SK-N-SH (cell line): ENCODE measurements around the gene RAG2. TPM values are rescaled to one million over a fixed set of nuclear protein-coding genes. Genes with fewer than 3 reads are reported as not detected.

ENCODE experiments used
- CTCF ChIA-PET: fragments of 300-600, 350-600 bp; formaldehyde crosslinking; extraction: SDS; loops from one replicate; lab custom pipeline; 2021; lab: Yijun Ruan, JAX
- POLR2A ChIA-PET: fragments of 350-600 bp; sonication (Branson Sonifier 250); formaldehyde crosslinking; extraction: SDS; loops from one replicate; lab custom pipeline; 2020; ENCODE audit warnings: antibody characterized with exemption, inconsistent platforms; lab: Yijun Ruan, JAX
- DNase-seq: peaks from one replicate; pipeline ENCODE4 v3.0.0; 2012
- H2AFZ ChIP-seq: fragments of 200-600 bp; sonication (generic); 2 replicates; pipeline ENCODE4 v1.8.1; 2016; ENCODE audit warnings: antibody characterized with exemption, mild to moderate bottlenecking, low read depth
- H3F3A ChIP-seq: fragments of 200-600 bp; sonication (generic); replicated peaks from 2 replicates; pipeline ENCODE3; 2016; ENCODE audit warnings: antibody characterized with exemption, mild to moderate bottlenecking; ENCODE audit not compliant: insufficient read depth
- H3K27ac ChIP-seq, 2 experiments: fragments of 200-500 bp in 1 of 2; fragments of 200-600 bp in 1 of 2; sonication (Bioruptor generic) in 1 of 2; sonication (generic), shearing (Covaris generic) in 1 of 2; 2 replicates each; pipeline versions ENCODE4 v1.5.1 to v1.6.1; 2014 to 2016; ENCODE audit warnings: low read depth in 2 of 2, inconsistent platforms in 1 of 2, low read length in 1 of 2, mild to moderate bottlenecking in 1 of 2, mixed read lengths in 1 of 2
- H3K27me3 ChIP-seq: fragments of 200-600 bp; sonication (generic), shearing (Covaris generic); 2 replicates; pipeline ENCODE4 v1.6.1; 2016; ENCODE audit warnings: mixed run types; ENCODE audit not compliant: insufficient read depth
- H3K36me3 ChIP-seq, 2 experiments: fragments of 200-500 bp in 1 of 2; fragments of 200-600 bp in 1 of 2; sonication (Bioruptor generic) in 1 of 2; sonication (generic) in 1 of 2; replicated peaks in 1 of 2; 2 replicates each; pipeline versions ENCODE3 to v1.5.1; 2014 to 2016; ENCODE audit warnings: low read length in 1 of 2, mild to moderate bottlenecking in 1 of 2; ENCODE audit not compliant: insufficient read depth in 2 of 2, control insufficient read depth in 1 of 2
- H3K4me1 ChIP-seq, 2 experiments: fragments of 200-500 bp in 1 of 2; fragments of 200-600 bp in 1 of 2; sonication (Bioruptor generic) in 1 of 2; sonication (generic), shearing (Covaris generic) in 1 of 2; 2 replicates each; pipeline versions ENCODE4 v1.5.1 to v1.6.1; 2014 to 2016; ENCODE audit warnings: low read depth in 1 of 2, low read length in 1 of 2, mixed run types in 1 of 2; ENCODE audit not compliant: insufficient read depth in 2 of 2, control insufficient read depth in 1 of 2
- H3K4me2 ChIP-seq: fragments of 200-600 bp; sonication (generic), shearing (Covaris generic); 2 replicates; pipeline ENCODE4 v1.6.1; 2017; ENCODE audit warnings: mixed run types
- H3K4me3 ChIP-seq, 2 experiments: fragments of 200-500 bp in 1 of 2; fragments of 200-600 bp in 1 of 2; sonication (Bioruptor generic) in 1 of 2; sonication (generic), shearing (Covaris generic) in 1 of 2; 2 replicates each; pipeline versions ENCODE4 v1.5.1 to v1.8.1; 2014 to 2016; ENCODE audit warnings: low read depth in 2 of 2, inconsistent platforms in 1 of 2, low read length in 1 of 2, mild to moderate bottlenecking in 1 of 2, mixed read lengths in 1 of 2, moderate library complexity in 1 of 2
- H3K79me2 ChIP-seq: fragments of 200-600 bp; sonication (generic); 2 replicates; pipeline ENCODE4 v1.8.1; 2017; ENCODE audit warnings: mild to moderate bottlenecking; ENCODE audit not compliant: insufficient read depth
- H3K9ac ChIP-seq: fragments of 200-600 bp; sonication (generic); 2 replicates; pipeline ENCODE4 v1.6.1; 2017; ENCODE audit warnings: mixed run types
- H3K9me2 ChIP-seq: fragments of 200-600 bp; sonication (generic); 2 replicates; pipeline ENCODE4 v1.6.1; 2017; ENCODE audit warnings: mixed run types
- H3K9me3 ChIP-seq: fragments of 200-600 bp; sonication (generic); 2 replicates; pipeline ENCODE4 v1.6.1; 2017; ENCODE audit warnings: mixed run types, mild to moderate bottlenecking, moderate library complexity
- H4K20me1 ChIP-seq: fragments of 200-600 bp; sonication (generic); 2 replicates; pipeline ENCODE4 v1.6.1; 2017; ENCODE audit warnings: mild to moderate bottlenecking, mixed run types; ENCODE audit not compliant: insufficient read depth
- CHD2 ChIP-seq: fragments of 150-350 bp; IDR thresholded peaks from 2 replicates; pipeline ENCODE4 v1.6.1; 2018; ENCODE audit warnings: low read length; ENCODE audit not compliant: partially characterized antibody
- FOXJ3 ChIP-seq: sonication (generic); formaldehyde crosslinking; IDR thresholded peaks from 2 replicates; pipeline ENCODE4 v1.5.1; 2020; ENCODE audit warnings: mild to moderate bottlenecking, missing genetic modification reagents
- FOXM1 ChIP-seq: IDR thresholded peaks from 2 replicates; pipeline ENCODE4 v1.4.0; 2012; ENCODE audit warnings: low read depth, mild to moderate bottlenecking
- GATA2 ChIP-seq: sonication (generic); formaldehyde crosslinking; IDR thresholded peaks from 2 replicates; pipeline ENCODE4 v1.5.0; 2020; ENCODE audit warnings: mild to moderate bottlenecking, missing genetic modification reagents
- NRF1 ChIP-seq: IDR thresholded peaks from 2 replicates; pipeline ENCODE4 v1.6.1; 2012; ENCODE audit warnings: low read depth, mild to moderate bottlenecking, low read length
- RFX5 ChIP-seq: IDR thresholded peaks from 2 replicates; pipeline ENCODE4 v1.6.1; 2012; ENCODE audit warnings: mild to moderate bottlenecking, improper control_type of control experiment, low read length
- TCF12 ChIP-seq: IDR thresholded peaks from 2 replicates; pipeline ENCODE4 v1.4.0; 2012
- USF1 ChIP-seq: IDR thresholded peaks from 2 replicates; pipeline ENCODE4 v1.4.0; 2012; ENCODE audit warnings: low read depth, borderline replicate concordance
- YY1 ChIP-seq: IDR thresholded peaks from 2 replicates; pipeline ENCODE4 v1.4.0; 2012; ENCODE audit warnings: low read depth, mild to moderate bottlenecking
- WGBS: methylation state at CpG from one replicate; pipeline ENCODE4 v1.1.6; 2017; ENCODE audit warnings: low lambda C conversion rate; 5-methylcytosine and 5-hydroxymethylcytosine counted together
- polyA plus RNA-seq, 3 experiments: library from polyadenylated mRNA; depleted of rRNA; stranded (reverse); fragments of >200 nt; gene quantifications; 2 replicates each; pipeline ENCODE4 v1.2.3, GENCODE V29; 2012
- TF ChIP-seq, protein P1 (sequence below): fragments of 150-350 bp; IDR thresholded peaks from 2 replicates; pipeline ENCODE4 v1.6.1; 2016; ENCODE audit warnings: mild to moderate bottlenecking, low read depth, low read length
- TF ChIP-seq, protein P2 (sequence below): IDR thresholded peaks from 2 replicates; pipeline ENCODE4 v1.4.0; 2012; ENCODE audit warnings: low read depth, borderline replicate concordance
- TF ChIP-seq, protein P3 (sequence below): IDR thresholded peaks from 2 replicates; pipeline ENCODE4 v1.4.0; 2012; ENCODE audit warnings: low read depth

The RAG2 gene
- polyA plus RNA-seq, 1 of the 3 experiments (the other 2 are of a cell fraction): 0.15 TPM

GRCh38 chr11:36623494-36623893 is 25.5 kb upstream of the RAG2 start:
- Histone ChIP-seq H3K27ac (peak overlapping the region in 1 of 2 experiments; percentile 100; a peak in 2 of 4 replicates), H3K9me2 (no peaks in the 10 kb centered on the region), H3K4me3 (no peak overlapping the region), H3K4me2 (no peak overlapping the region), H3K36me3 (peaks cover 0 to 2% of the 10 kb centered on the region in 2 experiments), H3K27me3 (no peaks in the 10 kb centered on the region), H3K9me3 (no peaks in the 10 kb centered on the region), H3K9ac (no peak overlapping the region), H2AFZ (no peak overlapping the region), H3K4me1 (peaks cover 16 to 54% of the 10 kb centered on the region in 2 experiments; a peak in 3 of 4 replicates), H3F3A (no peaks in the 10 kb centered on the region), H3K79me2 (no peaks in the 10 kb centered on the region), H4K20me1 (no peaks in the 10 kb centered on the region)
- 71% methylated on average over 5 of the region's 5 CpGs for WGBS
- ChIA-PET POLR2A (interaction anchor here (1.3 kb wide), 1 partner anchor 58 kb away, joined by 6 read pairs; no protein-coding TSS in a partner anchor), CTCF (interaction anchor here (0.6 to 4.1 kb wide), 21 partner anchors 10 to 389 kb away, joined by 3 to 89 read pairs (median 4); partner anchors contain the start of genes RAG1 and TRAF6)
- TF ChIP-seq TCF12 (no peak), YY1 (no peak), RFX5 (no peak), USF1 (no peak), FOXJ3 (no peak), GATA2 (CRISPR knock-in tag) (no peak), CHD2 (no peak), NRF1 (no peak), FOXM1 (no peak)
- TF ChIP-seq, protein P1, sequence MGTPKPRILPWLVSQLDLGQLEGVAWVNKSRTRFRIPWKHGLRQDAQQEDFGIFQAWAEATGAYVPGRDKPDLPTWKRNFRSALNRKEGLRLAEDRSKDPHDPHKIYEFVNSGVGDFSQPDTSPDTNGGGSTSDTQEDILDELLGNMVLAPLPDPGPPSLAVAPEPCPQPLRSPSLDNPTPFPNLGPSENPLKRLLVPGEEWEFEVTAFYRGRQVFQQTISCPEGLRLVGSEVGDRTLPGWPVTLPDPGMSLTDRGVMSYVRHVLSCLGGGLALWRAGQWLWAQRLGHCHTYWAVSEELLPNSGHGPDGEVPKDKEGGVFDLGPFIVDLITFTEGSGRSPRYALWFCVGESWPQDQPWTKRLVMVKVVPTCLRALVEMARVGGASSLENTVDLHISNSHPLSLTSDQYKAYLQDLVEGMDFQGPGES: no peak
- TF ChIP-seq, protein P2, sequence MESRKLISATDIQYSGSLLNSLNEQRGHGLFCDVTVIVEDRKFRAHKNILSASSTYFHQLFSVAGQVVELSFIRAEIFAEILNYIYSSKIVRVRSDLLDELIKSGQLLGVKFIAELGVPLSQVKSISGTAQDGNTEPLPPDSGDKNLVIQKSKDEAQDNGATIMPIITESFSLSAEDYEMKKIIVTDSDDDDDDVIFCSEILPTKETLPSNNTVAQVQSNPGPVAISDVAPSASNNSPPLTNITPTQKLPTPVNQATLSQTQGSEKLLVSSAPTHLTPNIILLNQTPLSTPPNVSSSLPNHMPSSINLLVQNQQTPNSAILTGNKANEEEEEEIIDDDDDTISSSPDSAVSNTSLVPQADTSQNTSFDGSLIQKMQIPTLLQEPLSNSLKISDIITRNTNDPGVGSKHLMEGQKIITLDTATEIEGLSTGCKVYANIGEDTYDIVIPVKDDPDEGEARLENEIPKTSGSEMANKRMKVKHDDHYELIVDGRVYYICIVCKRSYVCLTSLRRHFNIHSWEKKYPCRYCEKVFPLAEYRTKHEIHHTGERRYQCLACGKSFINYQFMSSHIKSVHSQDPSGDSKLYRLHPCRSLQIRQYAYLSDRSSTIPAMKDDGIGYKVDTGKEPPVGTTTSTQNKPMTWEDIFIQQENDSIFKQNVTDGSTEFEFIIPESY: no peak
- TF ChIP-seq, protein P3, sequence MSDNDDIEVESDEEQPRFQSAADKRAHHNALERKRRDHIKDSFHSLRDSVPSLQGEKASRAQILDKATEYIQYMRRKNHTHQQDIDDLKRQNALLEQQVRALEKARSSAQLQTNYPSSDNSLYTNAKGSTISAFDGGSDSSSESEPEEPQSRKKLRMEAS: no peak
- DNase-seq: no peak
